ENCODE measurements around the gene CDRT4.

DNA sequence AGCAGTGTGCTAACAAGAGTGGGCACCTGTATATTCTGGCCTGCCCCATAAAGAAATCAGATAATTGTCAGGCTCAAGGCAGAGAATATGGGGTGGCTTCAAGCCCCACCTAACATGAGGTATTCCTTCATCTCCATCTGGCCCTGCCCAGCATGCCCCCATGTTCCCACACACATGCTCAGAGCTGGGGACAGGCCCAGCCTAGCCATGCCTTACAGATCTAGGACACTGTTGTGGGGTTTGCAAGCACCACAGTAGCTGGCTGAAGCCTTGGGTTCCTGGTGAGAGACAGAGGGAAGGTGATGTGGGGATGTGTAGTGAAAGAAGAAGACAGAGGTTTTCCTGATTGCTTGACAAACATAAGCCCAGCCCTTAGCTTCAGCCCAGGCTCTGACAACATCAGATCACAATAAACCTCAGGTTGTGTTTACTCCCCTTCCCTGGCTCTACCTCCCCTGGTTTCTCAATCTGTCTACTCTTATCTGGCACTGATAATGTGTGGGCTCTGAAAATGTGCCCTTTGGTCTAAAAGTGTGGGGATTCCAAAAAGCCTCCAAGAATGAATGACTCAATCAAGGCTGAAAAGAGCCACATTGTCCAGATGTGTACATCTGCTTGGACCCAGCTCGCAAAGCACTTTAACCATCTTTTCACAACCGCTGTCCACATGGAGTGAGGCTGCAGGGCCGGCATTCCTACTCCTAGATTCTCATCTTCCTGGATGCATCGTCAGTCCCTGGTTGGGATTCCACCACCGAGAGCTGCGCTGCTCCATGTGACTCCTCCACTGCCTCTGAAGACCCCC lies 34.4 kb downstream of the CDRT4 start:
- TF ChIP-seq POLR2A (IDR thresholded peaks at IDR 0.05; ENCODE audit: borderline replicate concordance, extremely low read depth, insufficient read depth, insufficient read length) (no peak), YY1 (IDR thresholded peaks at IDR 0.05; ENCODE audit: extremely low read depth, insufficient replicate concordance, low read depth, low read length) (no peak), POLR2AphosphoS5 (IDR thresholded peaks at IDR 0.05; ENCODE audit: low read depth, low read length) (no peak), SP1 (IDR thresholded peaks at IDR 0.05; ENCODE audit: low read depth) (no peak), ZFX (IDR thresholded peaks at IDR 0.05) (no peak), EZH2phosphoT487 (IDR thresholded peaks at IDR 0.05; ENCODE audit: borderline replicate concordance) (no peak), SIN3A (IDR thresholded peaks at IDR 0.05; ENCODE audit: low read depth) (no peak), EZH2 (IDR thresholded peaks at IDR 0.05) (no peak)
- TF ChIP-seq, protein P1, sequence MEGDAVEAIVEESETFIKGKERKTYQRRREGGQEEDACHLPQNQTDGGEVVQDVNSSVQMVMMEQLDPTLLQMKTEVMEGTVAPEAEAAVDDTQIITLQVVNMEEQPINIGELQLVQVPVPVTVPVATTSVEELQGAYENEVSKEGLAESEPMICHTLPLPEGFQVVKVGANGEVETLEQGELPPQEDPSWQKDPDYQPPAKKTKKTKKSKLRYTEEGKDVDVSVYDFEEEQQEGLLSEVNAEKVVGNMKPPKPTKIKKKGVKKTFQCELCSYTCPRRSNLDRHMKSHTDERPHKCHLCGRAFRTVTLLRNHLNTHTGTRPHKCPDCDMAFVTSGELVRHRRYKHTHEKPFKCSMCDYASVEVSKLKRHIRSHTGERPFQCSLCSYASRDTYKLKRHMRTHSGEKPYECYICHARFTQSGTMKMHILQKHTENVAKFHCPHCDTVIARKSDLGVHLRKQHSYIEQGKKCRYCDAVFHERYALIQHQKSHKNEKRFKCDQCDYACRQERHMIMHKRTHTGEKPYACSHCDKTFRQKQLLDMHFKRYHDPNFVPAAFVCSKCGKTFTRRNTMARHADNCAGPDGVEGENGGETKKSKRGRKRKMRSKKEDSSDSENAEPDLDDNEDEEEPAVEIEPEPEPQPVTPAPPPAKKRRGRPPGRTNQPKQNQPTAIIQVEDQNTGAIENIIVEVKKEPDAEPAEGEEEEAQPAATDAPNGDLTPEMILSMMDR (IDR thresholded peaks at IDR 0.05 in 2 of 3, conservative IDR thresholded peaks at IDR 0.05 in 1 of 3; ENCODE audit: borderline replicate concordance in 1 of 3, insufficient read depth in 1 of 3, low read depth in 2 of 3, low read length in 2 of 3): no peak
- TF ChIP-seq, protein P2, sequence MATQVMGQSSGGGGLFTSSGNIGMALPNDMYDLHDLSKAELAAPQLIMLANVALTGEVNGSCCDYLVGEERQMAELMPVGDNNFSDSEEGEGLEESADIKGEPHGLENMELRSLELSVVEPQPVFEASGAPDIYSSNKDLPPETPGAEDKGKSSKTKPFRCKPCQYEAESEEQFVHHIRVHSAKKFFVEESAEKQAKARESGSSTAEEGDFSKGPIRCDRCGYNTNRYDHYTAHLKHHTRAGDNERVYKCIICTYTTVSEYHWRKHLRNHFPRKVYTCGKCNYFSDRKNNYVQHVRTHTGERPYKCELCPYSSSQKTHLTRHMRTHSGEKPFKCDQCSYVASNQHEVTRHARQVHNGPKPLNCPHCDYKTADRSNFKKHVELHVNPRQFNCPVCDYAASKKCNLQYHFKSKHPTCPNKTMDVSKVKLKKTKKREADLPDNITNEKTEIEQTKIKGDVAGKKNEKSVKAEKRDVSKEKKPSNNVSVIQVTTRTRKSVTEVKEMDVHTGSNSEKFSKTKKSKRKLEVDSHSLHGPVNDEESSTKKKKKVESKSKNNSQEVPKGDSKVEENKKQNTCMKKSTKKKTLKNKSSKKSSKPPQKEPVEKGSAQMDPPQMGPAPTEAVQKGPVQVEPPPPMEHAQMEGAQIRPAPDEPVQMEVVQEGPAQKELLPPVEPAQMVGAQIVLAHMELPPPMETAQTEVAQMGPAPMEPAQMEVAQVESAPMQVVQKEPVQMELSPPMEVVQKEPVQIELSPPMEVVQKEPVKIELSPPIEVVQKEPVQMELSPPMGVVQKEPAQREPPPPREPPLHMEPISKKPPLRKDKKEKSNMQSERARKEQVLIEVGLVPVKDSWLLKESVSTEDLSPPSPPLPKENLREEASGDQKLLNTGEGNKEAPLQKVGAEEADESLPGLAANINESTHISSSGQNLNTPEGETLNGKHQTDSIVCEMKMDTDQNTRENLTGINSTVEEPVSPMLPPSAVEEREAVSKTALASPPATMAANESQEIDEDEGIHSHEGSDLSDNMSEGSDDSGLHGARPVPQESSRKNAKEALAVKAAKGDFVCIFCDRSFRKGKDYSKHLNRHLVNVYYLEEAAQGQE (IDR thresholded peaks at IDR 0.05; ENCODE audit: low read depth): no peak
- TF ChIP-seq, protein P3, sequence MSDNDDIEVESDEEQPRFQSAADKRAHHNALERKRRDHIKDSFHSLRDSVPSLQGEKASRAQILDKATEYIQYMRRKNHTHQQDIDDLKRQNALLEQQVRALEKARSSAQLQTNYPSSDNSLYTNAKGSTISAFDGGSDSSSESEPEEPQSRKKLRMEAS (IDR thresholded peaks at IDR 0.05): no peak
- TF ChIP-seq, protein P4, sequence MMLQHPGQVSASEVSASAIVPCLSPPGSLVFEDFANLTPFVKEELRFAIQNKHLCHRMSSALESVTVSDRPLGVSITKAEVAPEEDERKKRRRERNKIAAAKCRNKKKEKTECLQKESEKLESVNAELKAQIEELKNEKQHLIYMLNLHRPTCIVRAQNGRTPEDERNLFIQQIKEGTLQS (IDR thresholded peaks at IDR 0.05): no peak

Measured in HCT116 (cell line).